GM19238 (cell line): ENCODE measurements around the gene TMEM235.

Experiments used
- DNase-seq: peaks from one replicate; pipeline ENCODE4 v3.0.0; 2011; ENCODE audit warnings: low spot score; ENCODE audit not compliant: insufficient read length

Gene TMEM235

GRCh38 chr17:78230996-78231935, at the start of gene TMEM235:
TSS of gene TMEM235 (plus strand) at chr17:78231631. CDS start at chr17:78232024, 393 bp downstream.
- no peak for DNase-seq

- no peak for DNase-seq
These were observed 48.9 kb upstream of the TMEM235 start for GRCh38 chr17:78182504-78182903.

- no peak for DNase-seq
These were observed 47.5 kb upstream of the TMEM235 start for GRCh38 chr17:78183916-78184315.

GRCh38 chr17:78184351-78184750, 47.1 kb upstream of the TMEM235 start:
- no peak for DNase-seq

GRCh38 chr17:78184868-78185267, 46.6 kb upstream of the TMEM235 start:
- no peak for DNase-seq

- no peak for DNase-seq
These were observed 45.3 kb upstream of the TMEM235 start for GRCh38 chr17:78185981-78186691.

- peak; percentile 99 for DNase-seq
These were observed 44.5 kb upstream of the TMEM235 start, which contains the start of the genes AFMID and TK1 for GRCh38 chr17:78186692-78187595. TSS of gene AFMID (plus strand) at chr17:78187362. CDS start at chr17:78187371, 9 bp downstream. TSS of gene TK1 (minus strand) at chr17:78187052. CDS start at chr17:78186994, 58 bp downstream.

- DNase-seq, result no peak
These were observed 34.7 kb upstream of the TMEM235 start for GRCh38 chr17:78196716-78197115.

- DNase-seq, result no peak
These were observed 34.1 kb upstream of the TMEM235 start for GRCh38 chr17:78197147-78197832.

GRCh38 chr17:78200451-78200850, 31.0 kb upstream of the TMEM235 start:
- no peak for DNase-seq

- DNase-seq, result no peak
These were observed 28.8 kb upstream of the TMEM235 start for GRCh38 chr17:78202666-78203065.

GRCh38 chr17:78204387-78205123, 26.9 kb upstream of the TMEM235 start:
- no peak for DNase-seq

GRCh38 chr17:78205124-78205775, 26.2 kb upstream of the TMEM235 start:
- DNase-seq, result no peak

- DNase-seq, result no peak
These were observed 25.1 kb upstream of the TMEM235 start for GRCh38 chr17:78206298-78206697.

- no peak for DNase-seq
These were observed 22.9 kb upstream of the TMEM235 start for GRCh38 chr17:78208486-78208885.

GRCh38 chr17:78210111-78210510, 21.3 kb upstream of the TMEM235 start:
- DNase-seq, result no peak

- no peak for DNase-seq
These were observed 20.4 kb upstream of the TMEM235 start for GRCh38 chr17:78211032-78211431.

- peak; percentile 96 for DNase-seq
These were observed 17.3 kb upstream of the TMEM235 start, which contains the start of gene BIRC5 for GRCh38 chr17:78214016-78214705. TSS of gene BIRC5 (plus strand) at chr17:78214253. CDS start at chr17:78214317, 64 bp downstream.

- no peak for DNase-seq
These were observed 16.7 kb upstream of the TMEM235 start for GRCh38 chr17:78214706-78215061.
